NCI-H446 (cell line): ENCODE data around the gene MYO1D.

Experiments
- DNase-seq, 2 experiments: peaks; one replicate each; lab custom pipeline; 2025; lab: John Stamatoyannopoulos, UW

The MYO1D gene

GRCh38 chr17:32625971-32626370 is 251.0 kb downstream of the MYO1D start:
- DNase-seq, result peak; percentile 13 to 25

- no peak for DNase-seq
Observed at GRCh38 chr17:32623196-32623595, 253.7 kb downstream of the MYO1D start.

GRCh38 chr17:32622540-32622939 is 254.4 kb downstream of the MYO1D start:
- no peak for DNase-seq

GRCh38 chr17:32621612-32622312 is 255.2 kb downstream of the MYO1D start:
- no peak for DNase-seq

- no peak for DNase-seq
Observed at GRCh38 chr17:32615326-32615725, 261.6 kb downstream of the MYO1D start.

GRCh38 chr17:32610943-32611342 is 266.0 kb downstream of the MYO1D start:
- DNase-seq, result no peak

- no peak for DNase-seq
Observed at GRCh38 chr17:32609884-32610650, 266.9 kb downstream of the MYO1D start.

- no peak for DNase-seq
Observed at GRCh38 chr17:32609085-32609484, 267.8 kb downstream of the MYO1D start.

- no peak for DNase-seq
Observed at GRCh38 chr17:32608267-32608666, 268.7 kb downstream of the MYO1D start.

- no peak for DNase-seq
Observed at GRCh38 chr17:32604966-32605365, 272.0 kb downstream of the MYO1D start.

GRCh38 chr17:32602396-32602795 is 274.5 kb downstream of the MYO1D start:
- no peak for DNase-seq

- DNase-seq, result no peak
Observed at GRCh38 chr17:32601866-32602265, 275.1 kb downstream of the MYO1D start.

GRCh38 chr17:32596628-32597027 is 280.3 kb downstream of the MYO1D start:
- peak; percentile 65 to 92 for DNase-seq

GRCh38 chr17:32596206-32596605 is 280.7 kb downstream of the MYO1D start:
- DNase-seq, result peak in 1 of 2 experiments; percentile 31

- DNase-seq, result no peak
Observed at GRCh38 chr17:32593003-32593402, 283.9 kb downstream of the MYO1D start.

GRCh38 chr17:32591405-32591804 is 285.5 kb downstream of the MYO1D start:
- no peak for DNase-seq

- DNase-seq, result peak in 1 of 2 experiments; percentile 7
Observed at GRCh38 chr17:32590974-32591373, 285.9 kb downstream of the MYO1D start.

GRCh38 chr17:32588982-32589381 is 287.9 kb downstream of the MYO1D start:
- DNase-seq, result no peak

GRCh38 chr17:32588135-32588534 is 288.8 kb downstream of the MYO1D start:
- DNase-seq, result no peak

- no peak for DNase-seq
Observed at GRCh38 chr17:32586666-32587065, 290.3 kb downstream of the MYO1D start.

- DNase-seq, result no peak
Observed at GRCh38 chr17:32584792-32585191, 292.1 kb downstream of the MYO1D start.

- no peak for DNase-seq
Observed at GRCh38 chr17:32583053-32583452, 293.9 kb downstream of the MYO1D start.

GRCh38 chr17:32575852-32576251 is 301.1 kb downstream of the MYO1D start:
- DNase-seq, result no peak

GRCh38 chr17:32570081-32570396 is 306.9 kb downstream of the MYO1D start:
- no peak for DNase-seq
